ENCODE data around the gene RAPGEF4.
"Not testable (repeated sequence)": the region's sequence is repeated elsewhere in the genome, so short reads cannot be mapped to it uniquely, and the experiment has no call there.

The RAPGEF4 gene

GRCh38 chr2:173079973-173080860 is 344.6 kb downstream of the RAPGEF4 start:
- no peak for DNase-seq

- DNase-seq = no peak
These were observed 351.0 kb downstream of the RAPGEF4 start for GRCh38 chr2:173086518-173087213.

GRCh38 chr2:173087214-173087581 is 351.6 kb downstream of the RAPGEF4 start:
- no peak for DNase-seq

- peak; percentile 25 for DNase-seq
These were observed 352.3 kb downstream of the RAPGEF4 start for GRCh38 chr2:173087793-173088496.

- DNase-seq = no peak
These were observed 354.7 kb downstream of the RAPGEF4 start for GRCh38 chr2:173090276-173090877.

GRCh38 chr2:173090973-173091660 is 355.5 kb downstream of the RAPGEF4 start:
- no peak for DNase-seq

- DNase-seq = no peak
These were observed 356.3 kb downstream of the RAPGEF4 start for GRCh38 chr2:173091910-173092309.

- DNase-seq = no peak
These were observed 357.3 kb downstream of the RAPGEF4 start for GRCh38 chr2:173092844-173093402.

- DNase-seq = not testable (repeated sequence)
These were observed 358.0 kb downstream of the RAPGEF4 start for GRCh38 chr2:173093617-173094016.

GRCh38 chr2:173094731-173095130 is 359.1 kb downstream of the RAPGEF4 start:
- DNase-seq = no peak

- no peak for DNase-seq
These were observed 359.7 kb downstream of the RAPGEF4 start for GRCh38 chr2:173095356-173095755.

- no peak for DNase-seq
These were observed 363.6 kb downstream of the RAPGEF4 start for GRCh38 chr2:173099271-173099670.

GRCh38 chr2:173099804-173100203 is 364.2 kb downstream of the RAPGEF4 start:
- DNase-seq = no peak

GRCh38 chr2:173101687-173102086 is 366.0 kb downstream of the RAPGEF4 start:
- DNase-seq = no peak

Data from NCI-H510A (cell line).